ENCODE data around the gene PPME1.
"Not testable (repeated sequence)": the region's sequence is repeated elsewhere in the genome, so short reads cannot be mapped to it uniquely, and the experiment has no call there.

DNA sequence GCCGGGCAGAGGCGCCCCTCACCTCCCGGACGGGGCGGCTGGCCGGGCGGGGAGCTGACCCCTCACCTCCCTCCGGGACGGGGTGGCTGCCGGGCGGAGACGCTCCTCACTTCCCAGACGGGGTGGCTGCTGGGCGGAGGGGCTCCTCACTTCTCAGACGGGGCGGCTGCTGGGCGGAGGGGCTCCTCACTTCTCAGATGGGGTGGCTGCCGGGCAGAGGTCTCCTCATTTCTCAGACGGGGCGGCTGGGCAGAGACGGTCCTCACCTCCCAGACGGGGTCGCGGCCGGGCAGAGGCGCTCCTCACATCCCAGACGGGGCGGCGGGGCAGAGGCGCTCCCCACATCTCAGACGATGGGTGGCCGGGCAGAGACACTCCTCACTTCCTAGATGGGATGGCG lies 42.0 kb upstream of the PPME1 start:
- not testable (repeated sequence) for TF ChIP-seq ARNT (IDR thresholded peaks at IDR 0.05); CTBP1 (IDR thresholded peaks at IDR 0.05; ENCODE audit: borderline replicate concordance); FOXA1 (IDR thresholded peaks at IDR 0.05); SP1 (IDR thresholded peaks at IDR 0.05); ZNF384 (IDR thresholded peaks at IDR 0.05)
